Heart left ventricle (tissue), 13 donors: ENCODE data around the gene MKLN1.

Experiments
- POLR2A ChIP-seq, 2 donors: fragments of 450-650 bp; IDR thresholded peaks; one replicate each; pipeline ENCODE4 v1.6.1; 2017; ENCODE audit warnings: antibody characterized with exemption in 2 of 2, mild to moderate bottlenecking in 2 of 2, moderate library complexity in 2 of 2
- TF ChIP-seq, protein P1 (sequence below), 12 donors: fragments of 200-600 bp; sonication (generic) in 4 of 12; IDR thresholded peaks; one replicate each; pipeline versions ENCODE4 v1.5.0 to v1.8.0; 2018 to 2022; ENCODE audit warnings: antibody characterized with exemption in 12 of 12, mild to moderate bottlenecking in 5 of 12
- donor health status: ischemic (EF 13 %, LVEDD 7.1; RV severe dilation, severe dysfunction).
- donor health status: DM: no; HTN: yes; CAD: no.
- donor health status: DM: no; HTN: no; CAD: no.
- donor health status: ischemic (EF 25% LVEDD 6.9; RV normal size, moderate dysfunction).
- donor health status: ischemic (EF 25% LVEDD 5.7; RV mildly dilated, moderate dysfunction).
- donor health status: ischemic (EF 35%, LVEDD 5.7; RV mildly dilated, moderate dysfunction).
- donor health status: nonischemic (EF 11% LVEDD 7.7; RV severe dilation, severe dysfunction).
- donor health status: DM: yes; HTN: yes; CAD: no.
- donor health status: PGD.
- donor health status: ischemic (EF 29% LVEDD 5.4; RV normal size, mild dysfunction).
- donor health status: nonischemic (EF 23%, LVEDD 6.1; RV moderate dilation, normal function).

GRCh38 chr7:131543298-131543697 is 215.6 kb downstream of the MKLN1 start:
- TF ChIP-seq, protein P1, sequence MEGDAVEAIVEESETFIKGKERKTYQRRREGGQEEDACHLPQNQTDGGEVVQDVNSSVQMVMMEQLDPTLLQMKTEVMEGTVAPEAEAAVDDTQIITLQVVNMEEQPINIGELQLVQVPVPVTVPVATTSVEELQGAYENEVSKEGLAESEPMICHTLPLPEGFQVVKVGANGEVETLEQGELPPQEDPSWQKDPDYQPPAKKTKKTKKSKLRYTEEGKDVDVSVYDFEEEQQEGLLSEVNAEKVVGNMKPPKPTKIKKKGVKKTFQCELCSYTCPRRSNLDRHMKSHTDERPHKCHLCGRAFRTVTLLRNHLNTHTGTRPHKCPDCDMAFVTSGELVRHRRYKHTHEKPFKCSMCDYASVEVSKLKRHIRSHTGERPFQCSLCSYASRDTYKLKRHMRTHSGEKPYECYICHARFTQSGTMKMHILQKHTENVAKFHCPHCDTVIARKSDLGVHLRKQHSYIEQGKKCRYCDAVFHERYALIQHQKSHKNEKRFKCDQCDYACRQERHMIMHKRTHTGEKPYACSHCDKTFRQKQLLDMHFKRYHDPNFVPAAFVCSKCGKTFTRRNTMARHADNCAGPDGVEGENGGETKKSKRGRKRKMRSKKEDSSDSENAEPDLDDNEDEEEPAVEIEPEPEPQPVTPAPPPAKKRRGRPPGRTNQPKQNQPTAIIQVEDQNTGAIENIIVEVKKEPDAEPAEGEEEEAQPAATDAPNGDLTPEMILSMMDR (IDR thresholded peaks at IDR 0.05) = no peak
- TF ChIP-seq POLR2A (IDR thresholded peaks at IDR 0.05) = no peak
